Bronchial epithelial cell (primary cell): ENCODE results near the gene TAF1B. TPM values are rescaled to one million over a fixed set of nuclear protein-coding genes. Genes with fewer than 3 reads are reported as not detected.
A peak's percentile ranks its signal among the peaks of the same experiment; 100 is the strongest.

ENCODE experiments used
- DNase-seq: peaks from one replicate; pipeline ENCODE4 v3.0.0-alpha.2; 2010; ENCODE audit warnings: low read depth
- FAIRE-seq: peaks from 2 replicates; lab custom pipeline; 2011; peaks lifted over from hg19 to GRCh38; lab: Jason Lieb, UNC
- H3K27me3 ChIP-seq: 2 replicates; pipeline ENCODE4 v1.5.1; 2011; ENCODE audit warnings: low read length; ENCODE audit not compliant: control insufficient read depth, insufficient read depth
- H3K36me3 ChIP-seq: 2 replicates; pipeline ENCODE4 v1.5.1; 2011; ENCODE audit warnings: low read length; ENCODE audit not compliant: control insufficient read depth, insufficient read depth
- H3K4me3 ChIP-seq: 2 replicates; pipeline ENCODE4 v1.5.1; 2011; ENCODE audit warnings: mild to moderate bottlenecking, low read depth, low read length, control low read depth
- CTCF ChIP-seq: IDR thresholded peaks from 2 replicates; pipeline ENCODE4 v1.5.1; 2011; ENCODE audit warnings: mild to moderate bottlenecking, moderate library complexity, low read length, control low read depth, inconsistent platforms; ENCODE audit not compliant: insufficient read depth, severe bottlenecking
- total RNA-seq: library from RNA; depleted of rRNA; stranded (reverse); fragments of >200 nt; gene quantifications from 2 replicates; pipeline ENCODE4 v1.2.1, GENCODE V29; 2014

TAF1B gene
- 28.7 and 30.5 TPM in 2 replicates for total RNA-seq

- H3K4me3 ChIP-seq: peak within 1 kb of the TSS; percentile 58
- FAIRE-seq: no peak
- DNase-seq: peak; percentile 85
- no peaks in the 10 kb centered on the region for H3K36me3 ChIP-seq
- peak; percentile 64 for TF ChIP-seq CTCF
- H3K27me3 ChIP-seq: no peaks in the 10 kb centered on the region
These were observed at the start of gene TAF1B for GRCh38 chr2:9843229-9844035. Gene TAF1B (plus strand): TSS chr2:9843474. CDS start chr2:9843542, 68 bp downstream.

- FAIRE-seq: no peak
These were observed 49.2 kb upstream of the TAF1B start for GRCh38 chr2:9793918-9794717.

GRCh38 chr2:9795071-9795470 is 48.2 kb upstream of the TAF1B start:
- Histone ChIP-seq H3K36me3 (no peaks in the 10 kb centered on the region), H3K27me3 (no peaks in the 10 kb centered on the region), H3K4me3 (no peak overlapping the region)
- DNase-seq: no peak
- TF ChIP-seq CTCF: no peak
- FAIRE-seq: no peak

More at GRCh38 chr2:9793918-9794717, 49.2 kb upstream of the TAF1B start:
- no peak for DNase-seq
- TF ChIP-seq CTCF: no peak
- no peak overlapping the region for H3K4me3 ChIP-seq
- H3K27me3 ChIP-seq: no peaks in the 10 kb centered on the region
- no peaks in the 10 kb centered on the region for H3K36me3 ChIP-seq

- DNase-seq (no peak), FAIRE-seq (no peak)
These were observed 46.9 kb upstream of the TAF1B start for GRCh38 chr2:9796056-9797010.

More at GRCh38 chr2:9796056-9797010, 46.9 kb upstream of the TAF1B start:
- no peak for TF ChIP-seq CTCF
- Histone ChIP-seq H3K4me3 (no peak overlapping the region), H3K36me3 (no peaks in the 10 kb centered on the region), H3K27me3 (no peaks in the 10 kb centered on the region)
